Stimulated activated CD8-positive, alpha-beta memory T cell treated with anti-CD3 and anti-CD28 coated beads, Interleukin-12 subunit alpha, Interleukin-12 subunit beta, amount 100 ng/mL, for 24 hours (primary cell): ENCODE data around the gene EIF5B.
"Not testable (repeated sequence)": the region's sequence is repeated elsewhere in the genome, so short reads cannot be mapped to it uniquely, and the experiment has no call there.

Source experiments
- DNase-seq: peaks from one replicate; pipeline ENCODE4 v3.0.0-alpha.2; 2020; ENCODE audit errors: extremely low read depth

The EIF5B gene

GRCh38 chr2:99337113-99338028, at the start of gene EIF5B:
EIF5B (plus strand) TSS chr2:99337389; CDS start chr2:99337555, 166 bp downstream.
- DNase-seq = peak; percentile 86

GRCh38 chr2:99297994-99298393, 39.2 kb upstream of the EIF5B start:
- no peak for DNase-seq

GRCh38 chr2:99299580-99299979, 37.6 kb upstream of the EIF5B start:
- no peak for DNase-seq

- DNase-seq = not testable (repeated sequence)
Observed at GRCh38 chr2:99301097-99301496, 36.1 kb upstream of the EIF5B start, which contains the start of gene LYG1. LYG1 (minus strand) TSS chr2:99301197; CDS start chr2:99295670, 5,527 bp downstream.

GRCh38 chr2:99317161-99317872, 19.9 kb upstream of the EIF5B start:
- no peak for DNase-seq

- not testable (repeated sequence) for DNase-seq
Observed at GRCh38 chr2:99317873-99318200, 19.4 kb upstream of the EIF5B start.

- no peak for DNase-seq
Observed at GRCh38 chr2:99325384-99325783, 11.8 kb upstream of the EIF5B start.

GRCh38 chr2:99335911-99336803, 1.0 kb upstream of the EIF5B start, which contains the start of gene TXNDC9:
TXNDC9 (minus strand) TSS chr2:99336333; CDS start chr2:99333210, 3,123 bp downstream.
- DNase-seq = peak; percentile 91

GRCh38 chr2:99336804-99337112, 431 bp upstream of the EIF5B start:
- no peak for DNase-seq

GRCh38 chr2:99338029-99338585, 918 bp downstream of the EIF5B start:
- no peak for DNase-seq

GRCh38 chr2:99340669-99341236, 3.6 kb downstream of the EIF5B start:
- DNase-seq = no peak

GRCh38 chr2:99342536-99342935, 5.3 kb downstream of the EIF5B start:
- no peak for DNase-seq

GRCh38 chr2:99345446-99345845, 8.3 kb downstream of the EIF5B start:
- DNase-seq = not testable (repeated sequence)

GRCh38 chr2:99346218-99346617, 9.0 kb downstream of the EIF5B start:
- no peak for DNase-seq

- DNase-seq = no peak
Observed at GRCh38 chr2:99348173-99348572, 11.0 kb downstream of the EIF5B start.

GRCh38 chr2:99350194-99350593, 13.0 kb downstream of the EIF5B start:
- DNase-seq = no peak

GRCh38 chr2:99354070-99354469, 16.9 kb downstream of the EIF5B start:
- DNase-seq = no peak

- DNase-seq = not testable (repeated sequence)
Observed at GRCh38 chr2:99354825-99355224, 17.6 kb downstream of the EIF5B start.

GRCh38 chr2:99356853-99357252, 19.7 kb downstream of the EIF5B start:
- no peak for DNase-seq

GRCh38 chr2:99365661-99366060, 28.5 kb downstream of the EIF5B start:
- DNase-seq = no peak

- DNase-seq = not testable (repeated sequence)
Observed at GRCh38 chr2:99368854-99369253, 31.7 kb downstream of the EIF5B start.
